NCI-H446 (cell line): ENCODE measurements around the gene IP6K3.

Experiments used
- DNase-seq, 2 experiments: peaks; one replicate each; lab custom pipeline; 2025; lab: John Stamatoyannopoulos, UW

The IP6K3 gene

GRCh38 chr6:33673851-33674250 lies 72.9 kb downstream of the IP6K3 start:
- DNase-seq = peak in 1 of 2 experiments; percentile 8

GRCh38 chr6:33672808-33673207 lies 73.9 kb downstream of the IP6K3 start:
- DNase-seq = no peak

- no peak for DNase-seq
These were observed 75.0 kb downstream of the IP6K3 start for GRCh38 chr6:33671744-33672072.
